G401.6 (cell line): ENCODE measurements around the gene C11orf58.

Experiments
- FAIRE-seq: peaks from 2 replicates; lab custom pipeline; 2012; peaks lifted over from hg19 to GRCh38; lab: Jason Lieb, UNC

The C11orf58 gene

GRCh38 chr11:16785520-16786128 lies 47.2 kb downstream of the C11orf58 start:
- FAIRE-seq = no peak

- no peak for FAIRE-seq
Observed at GRCh38 chr11:16786131-16786530, 47.7 kb downstream of the C11orf58 start.

DNA sequence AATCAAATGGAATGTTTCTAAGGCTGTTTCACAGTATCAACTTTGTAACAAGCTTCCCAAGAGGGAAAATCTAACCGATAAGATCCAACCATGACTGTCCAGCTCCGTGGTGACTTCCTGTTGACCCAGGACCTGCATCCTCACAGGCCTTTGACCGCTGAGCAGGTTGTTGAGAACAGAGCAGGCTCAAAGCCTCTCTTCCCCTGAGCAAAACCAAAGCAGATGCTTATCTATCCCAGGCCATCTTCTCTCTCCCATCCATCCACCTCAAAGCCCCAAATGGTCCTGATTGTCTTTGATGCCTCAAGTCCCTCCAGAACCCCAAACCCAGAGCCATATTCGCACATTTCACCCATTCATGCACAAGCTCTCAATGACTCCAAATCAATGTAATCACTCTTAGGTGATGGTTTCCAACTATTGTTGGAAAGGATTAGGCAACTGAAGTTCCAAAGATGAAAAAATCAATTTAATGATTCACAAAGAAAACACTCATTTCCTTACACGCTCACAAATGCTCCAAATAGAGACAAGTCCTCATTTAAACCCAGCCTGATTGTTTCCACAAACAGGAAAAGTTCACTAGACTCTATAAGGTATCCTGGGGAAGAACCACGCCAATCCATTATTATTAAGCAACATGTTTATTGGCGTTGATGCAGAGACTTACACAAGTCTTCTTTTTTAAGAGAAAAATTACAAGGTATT lies 48.7 kb downstream of the C11orf58 start:
- no peak for FAIRE-seq

GRCh38 chr11:16788141-16789062 lies 50.0 kb downstream of the C11orf58 start:
- FAIRE-seq = no peak

- FAIRE-seq = no peak
Observed at GRCh38 chr11:16789063-16789420, 50.6 kb downstream of the C11orf58 start.

GRCh38 chr11:16789560-16790485 lies 51.4 kb downstream of the C11orf58 start:
- FAIRE-seq = no peak

GRCh38 chr11:16790486-16791190 lies 52.2 kb downstream of the C11orf58 start:
- FAIRE-seq = no peak

- no peak for FAIRE-seq
Observed at GRCh38 chr11:16791191-16791961, 52.9 kb downstream of the C11orf58 start.

- FAIRE-seq = no peak
Observed at GRCh38 chr11:16792426-16792825, 54.0 kb downstream of the C11orf58 start.

DNA sequence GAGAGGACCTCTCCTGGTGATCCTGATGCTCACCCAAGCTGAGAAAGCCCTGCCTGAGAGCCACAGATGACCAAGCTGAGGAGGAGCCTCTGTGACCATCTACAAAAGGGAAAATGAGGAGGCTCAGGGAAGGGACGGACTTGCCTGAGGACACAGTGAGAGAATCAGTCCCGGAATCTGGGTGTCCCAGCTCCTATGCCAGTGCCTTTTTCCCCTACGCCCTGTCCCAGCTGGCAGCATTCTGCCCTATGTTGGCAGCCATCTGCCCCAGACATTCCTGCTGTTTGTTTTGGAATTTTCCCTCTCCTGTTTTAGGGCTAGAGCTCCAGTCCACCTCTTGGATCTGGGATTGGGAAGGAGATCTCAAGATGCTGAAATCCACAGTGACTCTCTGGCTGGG lies 54.6 kb downstream of the C11orf58 start:
- no peak for FAIRE-seq

- FAIRE-seq = no peak
Observed at GRCh38 chr11:16793511-16793910, 55.1 kb downstream of the C11orf58 start.

GRCh38 chr11:16794047-16794818 lies 55.8 kb downstream of the C11orf58 start:
- no peak for FAIRE-seq

- FAIRE-seq = no peak
Observed at GRCh38 chr11:16795146-16795545, 56.7 kb downstream of the C11orf58 start.

- no peak for FAIRE-seq
Observed at GRCh38 chr11:16796311-16796710, 57.9 kb downstream of the C11orf58 start.

GRCh38 chr11:16797776-16798175 lies 59.3 kb downstream of the C11orf58 start:
- FAIRE-seq = no peak

- no peak for FAIRE-seq
Observed at GRCh38 chr11:16799221-16799620, 60.8 kb downstream of the C11orf58 start.

DNA sequence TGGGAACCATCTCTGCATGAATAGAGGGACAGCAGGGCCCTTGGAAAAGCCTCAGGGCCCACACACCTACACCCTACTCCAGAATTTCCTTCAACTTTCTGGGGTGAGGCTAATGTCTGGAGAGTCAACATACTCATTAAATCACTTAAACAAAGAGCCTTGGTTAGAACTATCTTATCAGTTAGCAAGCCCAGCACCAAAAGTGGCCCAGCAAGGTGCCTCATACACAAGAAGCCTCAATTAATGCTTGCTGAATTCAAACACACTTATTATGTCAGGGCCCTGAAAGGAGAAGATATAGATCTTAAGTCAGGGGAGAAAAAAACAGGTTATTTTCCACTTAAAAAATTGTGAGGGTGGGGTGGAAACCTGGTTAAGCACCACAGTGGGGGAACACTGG lies 61.4 kb downstream of the C11orf58 start:
- FAIRE-seq = no peak

DNA sequence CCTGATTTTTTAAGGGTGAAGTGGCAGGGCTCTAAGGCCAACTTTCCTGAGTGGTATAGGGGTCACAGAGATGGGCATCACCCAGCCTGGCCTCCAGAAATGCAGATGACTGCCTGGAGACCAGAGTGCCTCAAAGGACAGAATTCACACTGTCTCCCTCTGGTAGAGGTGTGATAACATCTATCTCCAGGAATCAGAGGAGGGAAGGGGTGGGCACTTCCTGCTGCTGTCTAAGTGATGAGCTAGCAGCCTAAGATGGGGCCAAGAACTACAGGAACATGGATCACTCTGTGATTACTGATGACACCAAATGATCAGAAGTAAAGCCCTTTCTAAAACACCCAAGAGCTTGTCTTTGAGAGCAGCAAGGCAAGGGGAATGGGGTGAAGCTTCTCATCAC lies 61.9 kb downstream of the C11orf58 start:
- FAIRE-seq = no peak

- no peak for FAIRE-seq
Observed at GRCh38 chr11:16801288-16801980, 63.0 kb downstream of the C11orf58 start.
